Measurements from ENCODE around the gene PTPRS.
"Not testable (repeated sequence)": the region's sequence is repeated elsewhere in the genome, so short reads cannot be mapped to it uniquely, and the experiment has no call there.

The PTPRS gene

DNA sequence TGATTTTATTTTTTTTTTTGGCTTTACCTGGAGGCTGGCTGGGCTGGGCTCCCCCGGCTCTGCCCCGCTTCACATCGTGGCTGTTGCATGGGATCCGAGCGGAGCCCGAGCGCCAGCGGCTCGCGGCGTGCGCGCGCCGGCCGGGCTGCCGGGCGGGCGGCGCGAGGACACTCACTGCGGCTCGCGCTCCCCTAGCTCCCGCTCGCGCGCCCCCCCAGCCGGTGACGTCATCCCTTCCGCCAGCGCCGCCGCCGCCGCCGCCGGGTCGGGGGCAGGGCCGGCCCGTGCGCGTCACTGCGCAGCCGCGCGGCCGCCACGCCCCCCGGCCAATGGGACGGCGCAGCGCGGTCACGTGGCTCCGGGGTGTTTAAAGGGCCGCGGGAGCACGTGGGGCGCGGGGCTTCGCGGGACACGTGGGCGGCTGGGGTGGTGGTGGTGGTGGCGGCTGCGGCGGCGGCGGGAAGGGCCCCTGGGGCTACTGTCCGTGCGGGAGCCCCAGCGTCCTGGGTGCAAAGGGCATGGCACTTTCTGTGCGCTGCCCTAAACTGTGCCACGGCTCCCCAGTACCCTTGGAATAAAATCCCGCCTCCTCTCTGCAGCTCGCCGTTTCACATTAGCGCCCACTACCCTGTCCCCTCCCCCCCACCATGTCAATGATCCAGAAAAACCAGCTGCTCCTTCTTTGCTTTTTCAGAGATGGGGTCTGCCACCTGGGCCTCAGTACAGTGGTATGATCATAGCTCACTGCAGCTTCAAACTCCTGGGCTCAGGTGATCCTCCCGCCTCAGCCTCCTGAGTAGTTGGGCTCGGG, at the start of gene PTPRS:
Gene PTPRS, minus strand, starts transcription at position 176 of the 811 bp plus-strand sequence. CDS start 54,672 bp downstream, outside the sequence.
- DNase-seq, result peak; percentile 84

GRCh38 chr19:5389353-5389752, 48.7 kb upstream of the PTPRS start:
- no peak for DNase-seq

DNA sequence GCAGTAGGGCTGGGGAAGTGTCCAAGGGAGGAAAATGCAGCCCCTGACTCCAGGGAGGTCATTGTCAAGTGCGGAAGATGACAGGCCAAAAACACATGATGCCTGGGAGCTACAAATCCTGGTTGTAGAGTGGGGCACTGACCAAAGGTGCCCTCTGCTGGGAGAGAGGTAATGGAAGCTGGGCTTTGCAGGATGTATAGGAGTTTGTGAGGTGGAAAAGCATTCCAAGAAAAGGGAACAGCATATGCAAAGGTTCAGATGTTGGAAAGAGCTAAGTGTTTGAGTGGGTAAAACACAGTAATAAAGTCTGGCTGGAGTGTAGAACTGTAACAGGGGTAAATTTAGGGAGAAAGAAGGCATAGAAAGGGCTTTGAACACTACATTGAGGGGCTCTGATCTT, 46.9 kb upstream of the PTPRS start:
- DNase-seq, result no peak

DNA sequence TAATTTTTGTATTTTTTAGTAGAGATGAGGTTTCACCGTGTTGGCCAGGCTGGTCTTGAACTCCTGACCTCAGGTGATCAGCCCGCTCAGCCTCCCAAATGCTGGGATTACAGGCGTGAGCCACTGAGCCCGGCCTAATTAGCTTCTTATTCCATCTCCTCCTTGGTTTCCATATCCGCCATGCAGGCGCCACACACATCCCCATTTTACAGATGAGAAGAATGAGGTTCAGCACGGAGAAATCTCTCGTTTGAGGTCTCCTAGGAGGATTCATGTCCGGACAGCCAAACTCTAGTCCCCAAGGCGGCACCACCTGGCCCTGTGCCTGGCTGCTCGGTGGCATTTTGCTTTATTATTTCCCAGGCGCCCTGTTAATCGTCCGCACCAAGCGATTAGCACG, 46.2 kb upstream of the PTPRS start:
- no peak for DNase-seq

- not testable (repeated sequence) for DNase-seq
Observed at GRCh38 chr19:5381197-5381596, 40.6 kb upstream of the PTPRS start.

DNA sequence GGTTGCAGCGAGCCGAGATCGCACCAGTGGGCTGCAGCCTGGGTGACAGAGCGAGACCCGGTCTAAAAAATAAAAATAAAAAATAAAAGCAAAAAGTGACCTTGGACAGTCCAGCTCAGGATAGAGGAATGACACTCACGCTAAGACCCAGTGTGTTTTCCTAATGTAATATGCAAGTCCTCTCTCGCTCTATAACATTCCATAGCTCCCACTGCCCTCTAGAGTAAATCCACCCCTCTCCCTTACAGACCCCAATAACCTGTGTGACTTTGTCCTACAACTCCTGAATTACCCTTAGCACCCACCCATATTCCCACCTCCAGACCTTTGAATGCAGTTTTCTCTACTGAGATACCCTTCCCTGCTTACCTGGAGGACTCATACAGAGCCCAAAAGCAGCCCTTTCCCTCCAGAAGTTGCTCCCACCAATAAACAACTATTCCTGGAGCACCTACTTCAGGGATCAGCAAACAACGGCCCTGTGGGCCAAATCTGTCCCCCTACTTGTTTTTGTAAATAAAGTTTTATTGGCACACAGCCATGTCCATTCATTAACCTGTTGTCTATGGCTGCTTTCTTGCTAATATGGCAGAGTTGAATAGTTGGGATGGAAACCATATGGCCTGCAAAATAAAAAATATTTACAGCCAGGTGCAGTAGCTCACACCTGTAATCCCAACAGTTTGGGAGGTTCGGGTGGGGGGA, 39.8 kb upstream of the PTPRS start:
- DNase-seq, result no peak

DNA sequence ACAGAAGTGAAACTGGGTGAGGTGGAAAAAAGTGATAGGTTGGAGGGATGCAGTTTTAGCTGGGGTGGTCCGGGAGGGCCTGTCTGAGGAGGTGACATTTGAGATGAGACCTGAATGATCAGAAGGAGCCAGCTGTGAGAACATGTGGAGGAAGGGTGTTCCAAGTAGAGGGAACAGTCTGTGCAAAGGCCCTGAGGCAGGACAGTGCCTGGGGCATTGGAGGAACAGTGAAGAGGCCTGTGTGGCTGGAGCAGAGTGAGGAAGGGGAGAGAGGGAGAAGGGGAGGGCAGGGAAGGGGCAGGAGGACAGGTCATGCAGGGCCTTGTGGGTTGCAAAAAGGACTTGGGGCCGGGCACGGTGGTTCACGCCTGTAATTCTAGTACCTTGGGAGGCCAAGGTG, 36.3 kb upstream of the PTPRS start:
- no peak for DNase-seq

DNA sequence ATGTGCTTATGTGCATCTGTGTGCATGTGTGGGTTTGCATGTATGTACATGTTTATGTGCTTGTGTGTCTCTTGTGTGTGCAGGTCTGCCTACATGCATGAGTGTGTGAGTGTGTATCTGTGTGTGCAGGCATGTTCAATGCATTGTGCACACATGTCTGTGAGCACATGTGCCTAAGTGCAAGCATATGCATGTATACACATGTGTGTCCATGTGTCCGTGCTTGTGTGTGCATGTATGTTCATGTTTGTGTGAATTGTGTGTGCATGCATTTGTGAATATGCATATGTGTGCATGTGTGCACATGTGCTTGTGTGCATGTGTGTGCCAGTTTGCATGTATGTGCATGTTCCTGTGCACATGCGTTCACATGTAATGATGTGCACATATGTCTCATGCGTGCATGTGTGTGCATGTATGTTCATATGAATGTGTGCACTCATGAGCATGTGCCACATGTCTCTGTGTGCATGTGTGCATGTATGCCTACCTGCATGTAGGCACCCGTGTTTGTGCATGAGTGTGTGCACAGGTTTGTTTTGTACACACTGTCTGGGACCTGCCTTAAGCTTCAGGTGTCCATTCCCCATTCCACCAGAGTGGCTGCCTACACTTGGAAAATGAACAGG, 32.1 kb upstream of the PTPRS start:
- no peak for DNase-seq

DNA sequence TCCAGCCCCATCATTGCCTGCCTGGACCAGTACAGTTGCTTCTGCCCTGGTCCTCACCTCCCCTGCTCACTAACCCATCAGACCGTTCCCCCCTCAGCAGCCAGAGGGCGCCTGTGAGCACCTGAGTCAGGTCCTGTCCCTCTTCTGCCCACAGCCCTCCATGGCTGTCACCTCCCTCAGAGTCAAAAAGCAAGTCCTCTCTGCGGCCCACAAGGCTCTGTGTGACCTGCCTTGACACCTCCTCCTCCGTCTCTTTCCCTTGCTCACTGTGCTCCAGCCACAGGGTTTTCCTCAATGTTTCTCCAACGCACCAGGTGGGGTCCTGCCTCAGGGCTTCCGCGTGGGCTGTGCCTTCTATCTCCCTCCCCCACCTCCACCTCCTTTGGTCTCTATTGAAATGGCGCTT, 29.4 kb upstream of the PTPRS start:
- DNase-seq, result no peak

GRCh38 chr19:5369304-5369703, 28.7 kb upstream of the PTPRS start:
- no peak for DNase-seq

DNA sequence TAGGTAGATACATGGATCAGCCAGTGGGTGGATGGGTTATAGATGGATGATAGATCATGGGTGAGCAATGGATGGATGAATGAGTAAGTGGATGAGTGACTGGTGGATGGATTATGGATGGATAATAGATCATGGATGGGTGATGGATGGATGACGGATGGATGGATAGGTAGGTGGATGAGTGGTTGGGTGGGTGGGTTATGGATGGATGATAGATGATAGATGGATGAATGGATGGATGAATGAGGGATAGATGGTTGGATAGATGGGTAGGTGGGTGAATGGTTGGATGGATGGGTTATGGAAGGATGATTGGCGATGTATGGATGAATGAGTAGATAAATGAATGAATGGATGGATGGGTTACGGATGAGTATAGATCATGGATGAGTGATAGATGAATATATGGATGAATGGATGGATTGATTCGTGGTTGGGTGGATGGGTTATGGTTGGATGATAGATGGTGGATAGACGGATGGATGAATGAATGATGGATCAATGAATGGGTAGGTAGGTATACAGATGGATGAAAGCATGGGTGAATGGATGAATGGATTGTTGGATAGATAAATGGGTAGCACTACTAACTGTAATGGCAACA, 27.0 kb upstream of the PTPRS start:
- no peak for DNase-seq

GRCh38 chr19:5365905-5366304, 25.3 kb upstream of the PTPRS start:
- DNase-seq, result no peak

GRCh38 chr19:5364674-5365073, 24.1 kb upstream of the PTPRS start:
- no peak for DNase-seq

GRCh38 chr19:5361839-5362238, 21.2 kb upstream of the PTPRS start:
- not testable (repeated sequence) for DNase-seq

DNA sequence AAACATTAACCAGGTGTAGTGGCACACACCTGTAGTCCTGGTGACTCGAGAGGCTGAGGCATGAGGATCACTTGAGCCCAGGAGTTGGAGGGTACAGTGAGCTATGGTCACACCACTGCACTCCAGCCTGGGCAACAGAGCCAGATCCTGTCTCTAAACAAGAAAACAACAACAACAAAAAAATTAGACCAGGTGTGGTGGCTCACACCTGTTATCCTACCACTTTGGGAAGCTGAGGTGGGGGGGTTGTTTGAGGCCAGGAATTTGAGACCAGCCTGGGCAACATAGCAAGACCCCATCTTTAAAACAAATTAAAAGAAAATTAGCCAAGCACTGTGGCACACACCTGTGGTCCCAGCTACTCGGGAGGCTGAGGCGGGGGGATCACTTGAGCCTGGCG, 20.8 kb upstream of the PTPRS start:
- no peak for DNase-seq

- no peak for DNase-seq
Observed at GRCh38 chr19:5360003-5360780, 19.6 kb upstream of the PTPRS start.

DNA sequence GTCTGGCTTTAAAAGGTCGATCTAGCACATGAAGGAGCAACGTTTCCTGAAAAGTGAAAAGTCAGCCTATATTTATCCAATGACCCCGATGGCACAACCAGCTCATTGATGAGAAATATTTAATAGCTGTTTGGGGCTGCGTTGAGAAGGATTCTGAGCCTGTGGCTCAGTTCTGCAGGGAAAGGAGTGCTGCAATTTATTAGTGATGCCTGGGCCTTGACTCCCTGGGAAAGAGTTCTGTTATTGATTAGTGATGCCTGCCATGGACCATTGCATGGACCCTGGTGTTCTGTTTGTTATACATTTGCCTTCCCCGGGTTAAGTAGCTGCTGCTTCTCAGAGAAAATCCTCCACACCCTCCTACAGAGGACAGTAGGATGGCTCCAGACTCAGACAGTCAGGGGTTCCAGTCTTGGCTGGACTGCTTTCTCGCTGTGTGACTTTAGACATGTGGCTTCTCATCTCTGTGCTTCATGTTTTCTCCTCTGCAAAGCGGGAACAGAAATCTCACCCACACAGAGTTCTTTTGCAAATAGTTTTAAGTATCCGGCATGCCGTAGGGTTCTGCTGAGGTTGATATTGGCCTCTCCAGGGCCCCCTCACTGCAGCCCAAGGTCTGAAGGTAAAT, 17.7 kb upstream of the PTPRS start:
- no peak for DNase-seq

DNA sequence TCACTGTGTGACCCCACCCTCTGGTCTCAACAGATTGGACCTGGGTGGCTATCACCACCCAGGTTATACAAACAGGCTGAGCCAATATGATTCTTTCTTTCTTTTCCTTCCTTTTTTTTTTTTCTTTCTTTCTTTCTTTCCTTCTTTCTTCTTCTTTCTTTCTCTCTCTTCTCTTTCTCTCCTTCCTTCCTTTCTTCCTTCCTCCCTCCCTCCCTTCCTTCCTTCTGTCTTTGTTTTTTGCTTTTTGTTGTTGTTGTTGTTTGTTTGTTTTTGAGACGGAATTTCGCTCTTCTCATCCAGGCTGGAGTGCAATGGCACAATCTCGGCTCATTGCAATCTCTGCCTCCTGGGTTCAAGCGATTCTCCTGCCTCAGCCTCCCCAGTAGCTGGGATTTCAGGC, 17.0 kb upstream of the PTPRS start:
- DNase-seq, result no peak

DNA sequence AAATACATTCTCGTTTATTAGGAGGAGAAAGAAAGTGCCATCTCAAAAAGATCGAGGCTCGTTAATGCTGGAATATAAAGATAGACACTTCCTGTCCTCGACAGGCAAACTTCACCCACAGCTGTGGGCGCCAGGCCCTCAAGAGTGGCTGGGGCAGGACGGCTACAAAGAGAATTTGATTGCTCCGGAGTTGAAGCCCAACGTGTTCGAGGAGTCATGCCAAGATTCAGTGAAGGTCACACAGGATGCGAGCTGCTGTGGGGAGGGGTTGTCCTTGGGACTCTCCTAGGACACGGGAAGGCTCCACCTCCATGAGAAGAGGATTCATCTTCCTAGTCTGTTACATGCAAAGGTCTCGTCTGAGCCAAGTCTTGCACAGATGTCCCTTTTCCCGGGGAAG, 16.3 kb upstream of the PTPRS start:
- DNase-seq, result no peak

DNA sequence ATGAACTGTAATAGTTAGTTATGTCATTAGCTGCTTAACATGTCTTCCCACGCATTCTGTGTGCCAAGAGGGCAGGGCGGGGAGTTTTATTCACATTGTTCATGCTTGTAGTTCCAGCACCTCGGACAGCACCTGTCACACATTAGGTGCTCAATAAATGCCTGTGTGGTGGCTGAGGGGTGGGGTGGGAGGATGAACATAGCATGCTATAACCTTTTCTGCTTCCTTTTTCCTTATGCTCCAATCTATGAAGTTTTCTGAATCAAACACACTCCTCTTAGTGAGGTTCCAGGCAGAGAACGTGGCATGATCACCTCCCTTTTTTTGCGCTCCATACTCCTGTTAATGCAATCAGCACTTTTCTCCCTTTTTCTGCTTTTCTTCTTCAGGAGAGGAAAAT, 15.8 kb upstream of the PTPRS start:
- no peak for DNase-seq

DNA sequence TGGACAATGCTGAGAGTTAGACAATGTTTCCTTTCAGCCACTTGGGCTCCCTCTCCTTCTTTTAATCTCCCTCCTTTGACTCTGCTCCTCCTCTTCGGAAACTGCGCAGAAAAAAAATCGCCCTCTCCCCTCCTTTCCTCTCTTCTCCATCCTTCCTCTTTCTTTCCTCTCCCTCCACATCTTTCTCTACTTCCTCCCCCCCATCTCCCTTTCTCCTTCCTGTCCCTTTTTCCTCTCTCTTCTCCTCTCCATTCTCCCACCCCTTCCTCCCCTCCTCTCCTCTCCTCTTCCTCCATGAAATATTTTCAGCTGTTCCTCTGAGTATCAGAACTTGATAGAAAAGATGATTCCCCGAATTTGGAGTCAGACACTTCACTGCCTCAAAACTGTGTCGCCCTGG, 15.1 kb upstream of the PTPRS start:
- DNase-seq, result no peak

DNA sequence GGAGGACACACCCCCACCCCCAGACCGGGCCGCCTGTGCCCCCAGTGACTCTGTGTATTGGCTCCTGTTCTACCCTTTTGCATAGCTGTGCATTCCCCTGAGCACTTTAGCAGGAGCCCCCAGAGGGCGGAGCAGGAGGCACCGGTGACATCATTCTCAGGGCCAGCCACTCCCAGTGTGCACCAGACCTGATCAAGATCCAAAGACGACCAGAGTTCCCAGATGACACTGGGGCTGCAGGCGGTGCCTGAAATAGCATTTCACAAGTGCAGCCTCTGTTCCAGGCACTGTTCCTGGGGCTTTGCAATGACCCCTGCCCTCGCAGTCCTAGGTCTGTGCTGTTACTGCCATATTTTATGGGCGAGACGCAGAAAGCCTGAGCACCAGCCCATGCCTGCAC, 14.5 kb upstream of the PTPRS start:
- DNase-seq, result no peak
